GM12892 (cell line): ENCODE measurements around the gene FAM135A.
"Not testable (repeated sequence)": the region's sequence is repeated elsewhere in the genome, so short reads cannot be mapped to it uniquely, and the experiment has no call there.

Source experiments
- DNase-seq: peaks from one replicate; pipeline ENCODE4 v3.0.0; 2011; ENCODE audit not compliant: insufficient read length
- FAIRE-seq: peaks from 2 replicates; lab custom pipeline; 2011; peaks lifted over from hg19 to GRCh38; lab: Jason Lieb, UNC
- POLR2A ChIP-seq: IDR thresholded peaks from 2 replicates; pipeline ENCODE4 v1.6.1; 2011; ENCODE audit warnings: low read depth, low read length, control low read depth
- POLR2AphosphoS5 ChIP-seq: IDR thresholded peaks from 2 replicates; pipeline ENCODE4 v1.6.1; 2011; ENCODE audit warnings: low read depth, low read length, control low read depth
- TAF1 ChIP-seq: IDR thresholded peaks from 2 replicates; pipeline ENCODE4 v1.6.1; 2011; ENCODE audit warnings: low read depth, mild to moderate bottlenecking, control low read depth, low read length, borderline replicate concordance

The FAM135A gene

DNA sequence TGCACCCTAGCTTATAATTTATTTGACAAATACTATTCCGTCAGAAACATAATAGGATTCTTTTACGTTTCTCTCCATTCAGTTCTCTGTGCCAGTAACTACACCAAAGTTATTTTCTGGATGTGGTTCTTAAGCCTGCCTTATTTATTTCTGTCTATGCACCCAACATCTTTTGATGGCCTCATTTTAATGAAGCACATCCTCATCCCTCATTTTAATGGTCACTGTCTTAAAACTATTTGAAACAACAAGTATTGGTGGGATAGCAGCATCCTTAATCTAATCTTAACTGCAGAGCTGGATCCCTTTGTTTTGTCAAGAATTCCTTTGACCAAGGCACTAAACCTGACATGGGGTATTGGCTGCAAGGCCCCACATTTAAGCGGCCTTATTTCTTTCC is 11.0 kb downstream of the FAM135A start:
- FAIRE-seq (no peak), DNase-seq (no peak)
- TF ChIP-seq POLR2AphosphoS5, result no peak
- TF ChIP-seq POLR2A, result no peak
- no peak for TF ChIP-seq TAF1

DNA sequence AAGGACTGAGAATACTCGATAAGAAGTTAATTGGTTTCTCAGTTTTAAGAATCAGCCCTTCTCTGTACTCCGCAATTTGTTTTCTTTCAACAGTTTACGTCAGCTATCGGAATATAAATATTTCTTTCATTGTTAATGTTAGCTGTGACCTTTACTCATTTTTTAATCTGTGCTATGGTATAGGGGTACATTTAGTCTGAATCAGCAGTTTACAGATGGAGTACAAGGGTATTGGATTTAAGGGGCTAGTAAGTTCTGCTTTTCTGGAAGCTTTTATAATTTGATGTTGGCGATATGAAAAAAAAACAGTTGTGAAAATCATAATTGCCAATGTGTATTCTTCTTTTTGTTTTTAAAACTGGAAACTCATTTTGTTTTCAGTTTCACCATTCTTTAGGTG is 23.0 kb downstream of the FAM135A start:
- no peak for FAIRE-seq
- no peak for DNase-seq
- TF ChIP-seq POLR2A, result no peak
- no peak for TF ChIP-seq POLR2AphosphoS5
- TF ChIP-seq TAF1, result no peak

DNA sequence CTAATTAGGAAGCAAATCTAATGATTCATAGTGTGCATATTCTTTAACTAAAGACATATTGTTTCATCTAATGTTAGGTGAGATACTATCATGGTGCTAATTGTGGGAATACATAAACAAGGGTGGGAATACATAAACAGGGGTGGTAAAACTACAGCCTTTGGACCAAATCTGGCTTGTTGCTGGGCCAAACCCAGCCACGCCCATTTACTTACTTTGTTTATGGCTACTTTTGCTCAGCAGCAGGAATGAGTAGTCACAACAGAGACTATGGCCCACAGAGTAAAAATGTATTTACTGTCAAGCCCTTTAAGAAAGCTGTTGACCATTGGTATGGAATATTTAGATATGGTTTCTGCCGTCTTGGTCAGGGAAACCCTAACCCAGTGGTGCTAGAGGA is 31.7 kb downstream of the FAM135A start:
- FAIRE-seq, result no peak
- TF ChIP-seq TAF1, result no peak
- no peak for TF ChIP-seq POLR2AphosphoS5
- TF ChIP-seq POLR2A, result no peak
- DNase-seq, result no peak

DNA sequence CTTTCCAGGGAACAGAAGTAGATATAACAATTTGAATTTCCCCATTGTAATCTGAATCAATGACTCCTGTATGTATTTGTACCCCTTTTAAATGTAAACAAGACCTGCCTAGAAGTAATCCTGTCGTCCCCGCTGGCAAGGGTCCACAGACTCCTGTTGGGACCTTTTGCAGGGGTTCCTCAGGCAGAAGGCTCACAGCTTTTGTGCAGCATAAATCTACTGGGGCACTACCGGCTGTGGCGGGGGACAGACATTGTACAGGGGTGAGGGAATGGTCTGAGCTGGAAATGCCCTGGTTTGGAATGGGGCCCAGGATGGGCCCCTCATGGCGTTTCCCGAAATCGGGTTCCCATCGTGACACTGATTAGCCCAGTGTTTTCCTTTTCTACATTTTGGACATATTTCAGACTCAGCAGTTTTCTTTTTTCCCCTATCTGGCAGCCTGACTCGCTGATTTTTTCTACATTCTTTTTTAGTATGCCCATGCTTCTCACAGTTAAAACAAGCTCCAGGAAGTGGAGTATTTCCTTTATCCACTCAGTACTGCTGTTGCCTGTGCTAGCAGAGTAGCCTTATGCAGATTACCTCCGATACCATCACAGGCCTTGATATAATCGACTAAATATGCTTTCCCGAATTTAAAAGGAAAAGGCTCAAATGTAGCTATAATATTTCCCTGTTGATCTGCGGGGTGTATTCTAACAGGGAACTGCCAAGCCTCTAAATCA is 34.2 kb downstream of the FAM135A start:
- DNase-seq, FAIRE-seq: not testable (repeated sequence)

DNA sequence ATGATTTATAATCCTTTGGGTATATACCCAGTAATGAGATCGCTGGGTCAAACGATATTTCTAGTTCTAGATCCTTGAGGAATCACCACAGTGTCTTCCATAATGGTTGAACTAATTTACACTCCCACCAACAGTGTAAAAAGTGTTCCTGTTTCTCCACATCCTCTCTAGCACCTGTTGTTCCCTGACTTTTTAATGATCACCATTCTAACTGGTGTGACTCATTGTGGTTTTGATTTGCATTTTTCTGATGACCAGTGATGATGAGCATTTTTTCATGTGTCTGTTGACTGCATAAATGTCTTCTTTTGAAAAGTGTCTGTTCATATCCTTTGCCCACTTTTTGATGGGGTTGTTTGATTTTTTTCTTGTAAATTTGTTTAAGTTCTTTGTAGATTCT is 40.6 kb downstream of the FAM135A start:
- FAIRE-seq, DNase-seq: not testable (repeated sequence)

DNA sequence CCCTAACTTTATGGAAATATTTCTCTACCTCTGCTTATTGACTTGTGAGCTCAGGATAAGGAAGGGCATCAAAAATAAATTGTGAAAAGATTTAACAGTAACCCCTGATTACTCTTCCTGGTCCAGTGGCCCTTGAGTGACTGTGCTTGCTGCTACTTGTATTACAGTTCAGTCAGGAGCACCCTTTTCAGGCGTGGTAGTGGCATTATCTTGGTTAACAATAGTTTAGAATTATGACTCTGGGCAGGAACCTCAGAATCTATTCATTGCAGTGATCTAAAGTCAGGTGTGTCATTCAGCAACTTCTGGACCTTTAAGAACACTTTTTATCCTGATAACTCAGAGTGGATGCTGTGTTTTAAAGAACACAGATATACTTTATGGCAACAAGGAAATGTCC is 43.4 kb downstream of the FAM135A start:
- DNase-seq (no peak), FAIRE-seq (peak; percentile 21)
- no peak for TF ChIP-seq TAF1
- TF ChIP-seq POLR2AphosphoS5, result no peak
- no peak for TF ChIP-seq POLR2A

DNA sequence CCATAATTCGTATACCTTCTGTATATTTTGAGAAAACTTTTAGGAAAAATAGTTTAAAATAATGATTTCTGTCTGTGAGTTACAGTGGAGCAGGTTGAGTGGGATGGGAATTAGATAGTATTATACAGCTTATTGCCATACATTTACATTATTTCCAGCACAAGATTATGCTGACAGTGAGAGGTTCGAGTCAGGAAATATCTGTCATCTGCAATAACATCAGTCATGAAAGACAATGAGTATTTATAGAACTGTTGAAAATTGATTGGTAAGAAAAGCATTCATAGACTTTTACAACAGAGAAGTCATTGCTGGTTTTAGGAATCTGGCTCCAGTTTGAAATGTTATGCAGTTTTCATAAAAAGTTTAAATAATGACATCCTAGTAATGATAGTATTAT is 45.9 kb downstream of the FAM135A start:
- DNase-seq (no peak), FAIRE-seq (no peak)
- no peak for TF ChIP-seq POLR2A
- no peak for TF ChIP-seq POLR2AphosphoS5
- TF ChIP-seq TAF1, result no peak

DNA sequence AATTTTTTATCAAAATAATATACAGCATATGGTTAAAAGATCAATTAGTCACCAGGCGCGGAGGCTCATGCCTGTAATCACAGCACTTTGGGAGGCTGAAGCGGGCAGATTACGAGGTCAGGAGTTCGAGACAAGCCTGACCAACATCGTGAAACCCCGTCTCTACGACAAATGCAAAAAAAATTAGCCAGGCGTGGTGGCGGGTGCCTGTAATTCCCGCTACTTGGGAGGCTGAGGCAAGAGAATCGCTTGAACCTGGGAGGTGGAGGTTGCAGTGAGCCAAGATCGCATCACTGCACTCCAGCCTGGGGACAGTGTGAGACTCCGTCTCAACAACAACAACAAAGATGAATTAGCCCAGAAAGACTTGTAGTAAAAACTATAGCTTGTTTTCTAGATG is 46.4 kb downstream of the FAM135A start:
- DNase-seq, FAIRE-seq: not testable (repeated sequence)

DNA sequence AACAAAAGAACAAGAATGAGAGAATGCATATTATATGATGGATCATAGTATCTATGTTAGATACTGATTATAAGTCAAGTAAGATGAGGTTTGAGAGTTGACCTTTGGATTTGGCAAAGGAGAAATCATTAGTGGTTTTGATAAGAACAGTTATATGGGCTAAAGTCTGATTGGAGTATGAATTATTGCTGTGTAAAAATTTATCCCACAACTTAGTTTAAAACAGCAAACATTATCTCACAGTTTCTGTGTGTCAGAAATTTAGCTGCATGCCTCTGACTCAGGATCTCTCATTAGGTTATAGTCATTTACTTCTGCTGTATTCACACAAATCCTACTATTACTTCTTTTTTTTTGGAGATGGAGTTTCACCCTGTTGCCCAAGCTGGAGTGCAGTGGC is 56.7 kb downstream of the FAM135A start:
- no peak for TF ChIP-seq POLR2A
- FAIRE-seq (no peak), DNase-seq (no peak)

DNA sequence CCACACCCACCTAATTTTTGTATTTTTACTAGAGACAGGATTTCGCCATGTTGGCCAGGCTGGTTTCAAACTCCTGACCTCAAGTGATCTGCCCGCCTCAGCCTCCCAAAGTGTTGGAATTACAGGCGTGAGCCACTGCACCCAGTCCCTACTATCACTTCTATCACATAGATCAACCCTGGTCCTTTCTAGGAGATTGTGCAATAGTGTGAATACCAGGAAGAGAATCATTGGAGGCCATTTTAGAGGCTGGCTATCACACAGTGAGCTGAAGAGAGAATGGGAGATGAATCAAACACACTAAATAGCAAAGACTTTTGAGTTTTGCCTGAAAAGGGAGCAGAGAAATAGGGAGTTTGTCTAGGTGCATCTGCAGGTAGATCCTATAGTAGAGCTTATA is 57.2 kb downstream of the FAM135A start:
- not testable (repeated sequence) for FAIRE-seq

DNA sequence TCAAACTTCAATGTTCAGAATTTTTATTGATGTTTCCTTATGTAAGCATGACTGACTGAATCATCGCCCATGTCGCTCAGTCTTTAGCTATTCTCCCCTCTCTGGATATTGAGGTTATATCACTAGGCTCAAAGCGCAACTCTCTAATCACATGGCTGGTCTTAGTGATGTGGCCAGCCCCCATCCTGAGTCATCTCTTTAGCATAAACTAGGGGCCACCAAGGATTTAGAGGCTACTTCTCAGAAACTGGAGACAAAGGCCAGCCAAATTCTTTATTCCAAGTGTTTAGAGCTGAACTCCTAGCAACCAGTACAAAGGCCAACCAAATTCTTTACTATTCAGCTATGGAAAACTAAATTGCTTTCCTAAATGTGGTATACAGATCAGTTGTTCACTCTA is 61.4 kb downstream of the FAM135A start:
- DNase-seq (no peak), FAIRE-seq (no peak)
- TF ChIP-seq POLR2A (no peak), TAF1 (no peak), POLR2AphosphoS5 (no peak)

More for the DNA sequence above, 57.2 kb downstream of the FAM135A start:
- not testable (repeated sequence) for DNase-seq

DNA sequence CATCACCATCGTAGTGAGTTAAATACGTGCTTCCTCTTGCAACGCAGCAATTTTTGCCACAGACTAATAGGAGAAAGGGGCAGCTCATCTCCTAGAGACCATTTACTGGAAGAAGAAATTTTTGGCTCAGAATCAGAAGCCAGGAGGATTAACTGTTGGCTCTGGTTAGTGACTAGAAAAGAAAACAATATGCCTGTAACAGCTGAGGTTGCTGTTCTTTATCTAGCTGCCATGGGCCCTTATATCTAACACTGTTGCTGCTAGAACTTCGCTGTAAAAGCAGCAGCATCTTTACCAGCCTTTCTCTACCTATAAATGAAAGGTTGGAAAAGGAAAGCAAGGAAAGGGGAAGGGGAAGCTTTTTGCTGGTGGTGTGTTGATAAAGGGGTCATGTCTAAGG is 65.9 kb downstream of the FAM135A start:
- FAIRE-seq (no peak), DNase-seq (no peak)
- TF ChIP-seq POLR2A (no peak), POLR2AphosphoS5 (no peak), TAF1 (no peak)

DNA sequence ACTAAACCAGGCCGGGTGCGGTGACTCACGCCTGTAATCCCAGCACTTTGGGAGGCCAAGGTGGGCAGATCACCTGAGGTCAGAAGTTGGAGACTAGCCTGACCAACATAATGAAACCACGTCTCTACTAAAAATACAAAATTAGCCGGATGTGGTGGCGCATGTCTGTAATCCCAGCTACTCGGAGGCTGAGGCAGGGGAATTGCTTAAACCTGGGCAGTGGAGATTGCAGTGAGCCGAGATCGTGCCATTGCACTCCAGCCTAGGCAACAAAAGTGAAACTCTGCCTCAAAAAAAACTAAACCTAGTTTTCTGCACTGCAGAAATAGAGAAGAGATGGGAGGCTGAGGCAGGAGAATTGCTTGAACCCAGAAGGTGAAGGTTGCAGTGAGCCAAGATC is 73.3 kb downstream of the FAM135A start:
- peak; percentile 9 for FAIRE-seq
- not testable (repeated sequence) for DNase-seq
